HG03175 (cell line): Measurements from ENCODE around the gene BMP7.

Experiments
- ATAC-seq: cut with Tn5 transposase; IDR thresholded peaks from one replicate; pipeline ENCODE4 v1.9.1; 2021; ENCODE audit warnings: mild to moderate bottlenecking, moderate library complexity; ENCODE audit not compliant: unreplicated experiment

BMP7 gene

GRCh38 chr20:57266291-57267157 lies at the start of gene BMP7:
TSS of gene BMP7 (minus strand) at chr20:57266641. CDS start at chr20:57266122, 519 bp downstream.
- no peak for ATAC-seq

DNA sequence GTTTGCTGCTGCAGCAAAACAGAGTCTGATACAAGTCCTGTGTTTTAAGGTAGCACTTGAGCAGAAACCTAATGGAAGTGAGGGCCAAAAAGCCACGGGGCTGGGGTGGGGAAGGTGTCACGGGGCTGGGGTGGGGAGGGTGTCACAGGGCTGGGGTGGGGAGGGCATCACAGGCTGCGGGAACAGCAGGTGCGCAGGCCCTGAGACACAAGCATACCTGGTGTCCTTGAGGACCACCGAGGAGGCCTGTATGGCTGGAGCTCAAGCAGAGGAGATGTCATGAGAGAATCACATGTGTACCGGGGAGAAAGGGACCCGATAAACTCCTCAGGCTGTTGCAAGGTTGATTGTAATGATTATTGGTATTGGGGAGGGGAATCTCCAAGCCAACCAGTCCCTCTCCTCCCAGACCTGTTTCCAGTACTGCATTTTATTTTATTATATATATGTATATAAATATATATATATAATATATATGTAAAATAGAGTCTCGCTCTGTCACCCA lies 49.6 kb upstream of the BMP7 start:
- ATAC-seq: no peak

GRCh38 chr20:57315083-57315975 lies 48.9 kb upstream of the BMP7 start:
- ATAC-seq: no peak

GRCh38 chr20:57313951-57314350 lies 47.5 kb upstream of the BMP7 start:
- ATAC-seq: no peak

- ATAC-seq: no peak
Observed at GRCh38 chr20:57313230-57313629, 46.8 kb upstream of the BMP7 start.

DNA sequence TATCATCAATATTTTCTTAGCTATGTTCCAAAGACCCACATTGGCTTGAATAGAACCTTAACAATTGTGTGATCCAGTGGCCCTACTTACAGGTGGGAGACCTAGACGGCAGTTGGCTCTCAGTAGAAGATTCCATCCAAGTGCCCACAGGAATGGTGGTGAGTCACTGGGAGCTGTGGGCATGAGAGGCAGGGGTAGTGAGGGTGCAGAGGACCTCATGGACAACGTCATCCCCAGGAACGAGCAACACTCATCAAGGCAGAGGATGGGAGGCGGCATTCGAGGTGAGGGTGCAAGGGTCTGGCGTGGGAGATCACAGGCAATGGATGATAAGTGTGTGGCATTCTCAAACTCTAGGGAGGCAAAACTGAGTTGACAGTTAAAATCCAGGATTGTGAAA lies 45.7 kb upstream of the BMP7 start:
- ATAC-seq: no peak

GRCh38 chr20:57310821-57311514 lies 44.5 kb upstream of the BMP7 start:
- ATAC-seq: no peak

- no peak for ATAC-seq
Observed at GRCh38 chr20:57309544-57310115, 43.2 kb upstream of the BMP7 start.

DNA sequence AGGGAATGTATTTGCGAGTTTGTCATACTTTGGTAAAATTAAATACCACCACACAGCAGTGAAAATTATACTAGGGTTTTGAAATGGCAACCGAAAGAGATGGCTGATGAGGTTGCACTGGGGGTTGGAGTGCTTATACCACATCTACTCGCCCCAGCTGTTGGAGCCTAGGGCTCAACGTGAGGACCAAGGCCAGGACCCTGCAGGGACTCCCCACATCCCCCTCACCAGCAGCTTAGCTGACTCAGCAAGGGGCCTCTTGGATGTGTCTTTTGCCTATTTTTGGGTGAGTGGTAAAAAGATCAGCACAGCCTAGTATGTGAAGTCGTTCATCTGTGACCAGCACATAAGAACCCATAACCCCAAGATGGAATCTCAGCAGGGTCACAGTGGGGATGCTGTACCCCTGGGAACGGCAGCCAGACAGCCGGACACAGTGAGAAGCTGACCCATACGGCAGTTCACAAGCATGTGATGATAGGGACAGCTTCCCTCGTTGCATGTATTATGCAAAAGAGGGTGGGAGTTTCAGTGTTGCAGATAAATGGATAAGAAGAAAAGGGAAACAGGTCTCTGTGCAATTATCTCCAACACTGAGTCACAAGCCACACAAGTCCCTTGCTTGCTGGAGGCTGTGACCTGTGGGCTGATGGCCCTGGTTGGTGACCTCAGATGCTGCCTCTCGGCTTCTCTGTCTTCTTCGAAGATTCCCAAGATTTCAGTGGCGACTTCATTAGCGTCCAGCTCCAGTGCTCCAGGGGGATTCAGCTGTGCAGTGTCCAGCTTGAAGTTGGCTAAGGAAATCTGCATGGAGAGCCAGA lies 42.2 kb upstream of the BMP7 start:
- no peak for ATAC-seq

GRCh38 chr20:57306747-57307146 lies 40.3 kb upstream of the BMP7 start:
- no peak for ATAC-seq

GRCh38 chr20:57301026-57301425 lies 34.6 kb upstream of the BMP7 start:
- ATAC-seq: no peak

GRCh38 chr20:57298457-57298856 lies 32.0 kb upstream of the BMP7 start:
- no peak for ATAC-seq

GRCh38 chr20:57294550-57294949 lies 28.1 kb upstream of the BMP7 start:
- no peak for ATAC-seq

- ATAC-seq: no peak
Observed at GRCh38 chr20:57293995-57294394, 27.6 kb upstream of the BMP7 start.

DNA sequence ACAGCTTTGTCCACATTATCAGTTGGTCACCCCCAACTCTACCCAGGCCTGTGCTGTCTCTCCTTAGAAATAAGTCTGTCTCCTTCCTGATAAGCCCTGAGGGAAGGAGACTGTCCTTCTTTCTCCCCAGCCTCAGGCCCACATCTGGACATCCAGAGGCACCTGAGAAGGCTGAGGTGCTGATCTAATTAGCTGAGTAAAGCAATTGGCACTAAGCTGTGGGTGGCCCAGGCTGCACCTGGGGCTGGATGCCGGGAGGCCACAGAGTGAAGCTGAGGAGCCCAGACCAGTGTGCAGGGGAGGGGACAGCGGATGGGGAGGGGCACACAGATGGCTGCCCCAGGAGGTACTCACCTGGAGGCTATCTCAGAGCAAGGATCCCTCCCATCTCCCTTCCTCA lies 26.2 kb upstream of the BMP7 start:
- ATAC-seq: no peak

- ATAC-seq: no peak
Observed at GRCh38 chr20:57291694-57292093, 25.3 kb upstream of the BMP7 start.

GRCh38 chr20:57291003-57291402 lies 24.6 kb upstream of the BMP7 start:
- ATAC-seq: no peak

- no peak for ATAC-seq
Observed at GRCh38 chr20:57290178-57290484, 23.7 kb upstream of the BMP7 start.

GRCh38 chr20:57289391-57290177 lies 23.1 kb upstream of the BMP7 start:
- no peak for ATAC-seq
